ENCODE measurements around the gene KCNH4. TPM values are rescaled to one million over a fixed set of nuclear protein-coding genes. Genes with fewer than 3 reads are reported as not detected.

Gene KCNH4
- total RNA-seq, 1 experiment from 2014 or later = 1.5 TPM

DNA sequence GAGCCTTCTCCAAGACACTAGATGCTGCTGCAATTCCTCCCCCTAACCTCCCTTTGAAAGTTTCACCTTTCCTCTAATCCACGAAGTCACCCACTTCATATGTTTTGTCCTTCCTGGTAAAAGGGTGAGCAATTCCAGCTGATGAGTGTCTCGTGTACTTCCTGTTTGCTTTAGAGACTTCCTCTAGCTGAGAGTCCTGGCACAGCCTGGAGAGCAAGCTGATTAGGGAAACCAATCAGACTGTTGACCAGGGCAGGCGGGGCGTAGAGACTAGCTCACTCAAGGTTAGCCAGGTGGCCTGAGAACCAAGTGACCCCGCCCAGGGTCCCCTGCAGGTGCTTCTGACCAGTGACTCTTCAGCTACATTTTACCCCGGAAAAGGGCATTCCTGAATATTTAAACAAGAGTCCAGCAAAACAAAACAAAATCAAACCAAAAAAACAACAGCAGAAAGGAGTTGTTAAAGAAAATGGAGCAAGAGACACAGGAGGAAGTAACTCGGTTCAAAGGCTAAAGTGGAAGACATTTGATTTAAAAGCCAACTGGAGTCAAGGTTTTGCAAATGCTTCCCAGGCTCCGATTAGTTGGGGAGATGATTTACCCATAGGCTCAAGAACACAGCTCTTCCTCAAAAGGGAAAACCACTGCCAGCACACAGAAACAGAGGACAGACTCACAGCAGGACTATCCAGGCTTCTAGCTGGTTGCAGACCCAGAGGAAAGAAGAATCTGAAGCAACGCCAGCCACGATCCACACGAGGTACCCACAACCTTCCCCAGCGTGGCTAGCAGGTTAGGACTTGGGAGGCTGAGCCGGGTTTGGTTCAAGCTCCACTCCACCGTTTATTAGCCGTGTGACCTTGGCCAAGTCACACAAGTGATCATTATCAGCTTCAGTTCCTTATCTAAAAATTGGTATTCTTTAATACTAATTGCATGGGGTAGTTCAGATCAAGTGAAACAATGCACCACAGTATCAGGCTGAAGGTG is 45.0 kb downstream of the KCNH4 start:
- H3K9me3 ChIP-seq (ENCODE audit: control insufficient read depth, insufficient read depth, low read depth, low read length) = no peaks in the 10 kb centered on the region
- intact Hi-C loops (cut with micrococcal nuclease; ENCODE audit: unreplicated experiment) (no loop called here), in situ Hi-C loops (cut with HindIII; ENCODE audit: low pct_unique_long_range_greater_than_20kb, low sequenced_read_pairs) (no loop called here)
- TF ChIP-seq POLR2AphosphoS5 (IDR thresholded peaks at IDR 0.05; ENCODE audit: low read depth, low read length) = no peak
- TF ChIP-seq, protein P1, sequence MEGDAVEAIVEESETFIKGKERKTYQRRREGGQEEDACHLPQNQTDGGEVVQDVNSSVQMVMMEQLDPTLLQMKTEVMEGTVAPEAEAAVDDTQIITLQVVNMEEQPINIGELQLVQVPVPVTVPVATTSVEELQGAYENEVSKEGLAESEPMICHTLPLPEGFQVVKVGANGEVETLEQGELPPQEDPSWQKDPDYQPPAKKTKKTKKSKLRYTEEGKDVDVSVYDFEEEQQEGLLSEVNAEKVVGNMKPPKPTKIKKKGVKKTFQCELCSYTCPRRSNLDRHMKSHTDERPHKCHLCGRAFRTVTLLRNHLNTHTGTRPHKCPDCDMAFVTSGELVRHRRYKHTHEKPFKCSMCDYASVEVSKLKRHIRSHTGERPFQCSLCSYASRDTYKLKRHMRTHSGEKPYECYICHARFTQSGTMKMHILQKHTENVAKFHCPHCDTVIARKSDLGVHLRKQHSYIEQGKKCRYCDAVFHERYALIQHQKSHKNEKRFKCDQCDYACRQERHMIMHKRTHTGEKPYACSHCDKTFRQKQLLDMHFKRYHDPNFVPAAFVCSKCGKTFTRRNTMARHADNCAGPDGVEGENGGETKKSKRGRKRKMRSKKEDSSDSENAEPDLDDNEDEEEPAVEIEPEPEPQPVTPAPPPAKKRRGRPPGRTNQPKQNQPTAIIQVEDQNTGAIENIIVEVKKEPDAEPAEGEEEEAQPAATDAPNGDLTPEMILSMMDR (IDR thresholded peaks at IDR 0.05) = no peak
- TF ChIP-seq SIN3A (IDR thresholded peaks at IDR 0.05; ENCODE audit: borderline replicate concordance, insufficient read depth, low read depth, low read length) = no peak
- no peak for TF ChIP-seq TCF7L2 (IDR thresholded peaks at IDR 0.05; ENCODE audit: low read depth, low read length)
- TF ChIP-seq, protein P2, sequence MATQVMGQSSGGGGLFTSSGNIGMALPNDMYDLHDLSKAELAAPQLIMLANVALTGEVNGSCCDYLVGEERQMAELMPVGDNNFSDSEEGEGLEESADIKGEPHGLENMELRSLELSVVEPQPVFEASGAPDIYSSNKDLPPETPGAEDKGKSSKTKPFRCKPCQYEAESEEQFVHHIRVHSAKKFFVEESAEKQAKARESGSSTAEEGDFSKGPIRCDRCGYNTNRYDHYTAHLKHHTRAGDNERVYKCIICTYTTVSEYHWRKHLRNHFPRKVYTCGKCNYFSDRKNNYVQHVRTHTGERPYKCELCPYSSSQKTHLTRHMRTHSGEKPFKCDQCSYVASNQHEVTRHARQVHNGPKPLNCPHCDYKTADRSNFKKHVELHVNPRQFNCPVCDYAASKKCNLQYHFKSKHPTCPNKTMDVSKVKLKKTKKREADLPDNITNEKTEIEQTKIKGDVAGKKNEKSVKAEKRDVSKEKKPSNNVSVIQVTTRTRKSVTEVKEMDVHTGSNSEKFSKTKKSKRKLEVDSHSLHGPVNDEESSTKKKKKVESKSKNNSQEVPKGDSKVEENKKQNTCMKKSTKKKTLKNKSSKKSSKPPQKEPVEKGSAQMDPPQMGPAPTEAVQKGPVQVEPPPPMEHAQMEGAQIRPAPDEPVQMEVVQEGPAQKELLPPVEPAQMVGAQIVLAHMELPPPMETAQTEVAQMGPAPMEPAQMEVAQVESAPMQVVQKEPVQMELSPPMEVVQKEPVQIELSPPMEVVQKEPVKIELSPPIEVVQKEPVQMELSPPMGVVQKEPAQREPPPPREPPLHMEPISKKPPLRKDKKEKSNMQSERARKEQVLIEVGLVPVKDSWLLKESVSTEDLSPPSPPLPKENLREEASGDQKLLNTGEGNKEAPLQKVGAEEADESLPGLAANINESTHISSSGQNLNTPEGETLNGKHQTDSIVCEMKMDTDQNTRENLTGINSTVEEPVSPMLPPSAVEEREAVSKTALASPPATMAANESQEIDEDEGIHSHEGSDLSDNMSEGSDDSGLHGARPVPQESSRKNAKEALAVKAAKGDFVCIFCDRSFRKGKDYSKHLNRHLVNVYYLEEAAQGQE (IDR thresholded peaks at IDR 0.05; ENCODE audit: insufficient read depth in 1 of 2, low read depth in 2 of 2, low read length in 1 of 2) = no peak
- DNase-seq (ENCODE audit: low read depth, low spot score) = peak; percentile 22
- CTCF ChIA-PET = no interaction called here
- peak; percentile 74; the same call in 1 of the 2 replicates for ATAC-seq
- POLR2A ChIA-PET = no interaction called here
- H3K4me3 ChIP-seq (ENCODE audit: low read depth in 2 of 2, low read length in 2 of 2) = no peak overlapping the region
- no peaks in the 10 kb centered on the region for H3K27me3 ChIP-seq (ENCODE audit: control insufficient read depth, insufficient read depth, low read length)
- peaks cover 18% of the 10 kb centered on the region for H3K4me1 ChIP-seq (ENCODE audit: control insufficient read depth, insufficient read depth, low read length)
- H3K27ac ChIP-seq (ENCODE audit: low read length) = peak overlapping the region; percentile 70
- H3K36me3 ChIP-seq (ENCODE audit: control insufficient read depth, insufficient read depth, low read length) = no peaks in the 10 kb centered on the region; the same call in 1 of the 2 replicates
- no TSS peak for BruUV-seq (replicated peaks)

DNA sequence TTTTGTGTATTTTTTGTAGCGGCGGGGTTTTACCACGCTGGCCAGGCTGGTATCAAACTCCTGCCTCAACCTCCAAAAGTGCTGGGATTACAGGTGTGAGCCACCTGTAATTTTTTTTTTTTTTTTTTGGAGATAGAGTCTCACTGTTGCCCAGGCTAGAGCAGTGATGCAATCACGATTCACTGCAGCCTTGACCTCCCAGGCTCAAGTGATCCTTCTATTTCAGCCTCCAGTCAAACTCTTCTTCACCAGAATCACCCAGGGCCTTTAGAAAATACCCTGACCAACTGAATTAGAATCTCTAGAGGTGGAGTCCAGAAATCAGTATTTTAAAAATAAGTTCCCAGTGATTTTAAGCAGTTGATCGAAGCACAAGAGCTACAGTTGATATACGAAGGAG is 45.8 kb downstream of the KCNH4 start:
- CTCF ChIA-PET = interaction anchor here (0.6 kb wide), 1 partner anchor 135 kb away, joined by 4 read pairs; no protein-coding TSS in a partner anchor
- intact Hi-C loops (cut with micrococcal nuclease; ENCODE audit: unreplicated experiment) = no loop called here
- peaks cover 18% of the 10 kb centered on the region for H3K4me1 ChIP-seq (ENCODE audit: control insufficient read depth, insufficient read depth, low read length)
- H3K27me3 ChIP-seq (ENCODE audit: control insufficient read depth, insufficient read depth, low read length) = no peaks in the 10 kb centered on the region
- DNase-seq (ENCODE audit: low read depth, low spot score) (no peak), ATAC-seq (no peak)
- no peak overlapping the region for H3K4me3 ChIP-seq (ENCODE audit: low read depth in 2 of 2, low read length in 2 of 2)
- in situ Hi-C loops (cut with HindIII; ENCODE audit: low pct_unique_long_range_greater_than_20kb, low sequenced_read_pairs) = no loop called here
- no peaks in the 10 kb centered on the region; the same call in 1 of the 2 replicates for H3K36me3 ChIP-seq (ENCODE audit: control insufficient read depth, insufficient read depth, low read length)
- TF ChIP-seq TCF7L2 (IDR thresholded peaks at IDR 0.05; ENCODE audit: low read depth, low read length) = no peak
- POLR2A ChIA-PET = interaction anchor here (0.6 kb wide), 1 partner anchor 221 kb away, joined by 9 read pairs; no protein-coding TSS in a partner anchor
- no peak overlapping the region; the same call in 1 of the 2 replicates for H3K27ac ChIP-seq (ENCODE audit: low read length)
- no peaks in the 10 kb centered on the region for H3K9me3 ChIP-seq (ENCODE audit: control insufficient read depth, insufficient read depth, low read depth, low read length)
- no TSS peak for BruUV-seq (replicated peaks)

Data from Panc1 (cell line).